SK-N-DZ (cell line): ENCODE data around the gene ZSCAN30.
A peak's percentile ranks its signal among the peaks of the same experiment; 100 is the strongest.
"Not testable (repeated sequence)": the region's sequence is repeated elsewhere in the genome, so short reads cannot be mapped to it uniquely, and the experiment has no call there.

Source experiments
- DNase-seq: peaks from one replicate; pipeline ENCODE4 v3.0.0-alpha.2; 2015; ENCODE audit warnings: low spot score

The ZSCAN30 gene

DNA sequence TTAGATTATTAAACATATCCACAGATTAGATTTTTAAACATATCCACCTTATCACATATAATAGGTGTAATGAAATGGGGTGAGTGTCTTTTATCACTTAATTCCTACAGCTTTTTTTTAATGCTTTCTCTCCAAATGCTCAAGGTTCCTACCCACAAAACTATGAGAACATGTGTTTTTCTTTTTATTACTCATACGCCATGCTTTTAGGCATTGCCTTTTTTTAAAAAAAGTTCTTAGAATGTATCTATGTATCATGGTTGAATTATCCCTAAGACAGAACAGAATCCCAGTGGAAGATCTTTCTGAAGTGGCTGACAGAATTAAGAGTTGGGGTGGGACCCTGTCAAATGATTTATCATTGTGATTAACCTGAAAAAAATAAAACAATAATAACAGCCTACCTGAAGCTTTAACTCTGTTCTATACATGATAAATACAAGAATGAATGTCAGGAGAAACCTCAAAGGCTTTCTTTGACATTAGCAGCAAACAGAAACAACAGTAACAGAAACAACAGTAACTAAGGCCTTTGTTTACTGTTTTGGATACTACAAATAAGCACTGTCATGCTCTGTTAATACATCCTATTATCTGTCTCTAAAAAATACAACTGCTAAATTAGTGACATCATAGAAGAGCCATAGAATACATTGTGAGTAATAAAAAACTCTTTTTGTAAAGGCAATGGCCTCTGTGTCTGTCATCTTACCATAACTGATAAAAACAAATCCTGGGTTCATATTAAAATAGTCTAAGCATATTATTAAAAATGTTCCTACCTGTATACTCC lies 53.3 kb downstream of the ZSCAN30 start:
- DNase-seq = no peak

DNA sequence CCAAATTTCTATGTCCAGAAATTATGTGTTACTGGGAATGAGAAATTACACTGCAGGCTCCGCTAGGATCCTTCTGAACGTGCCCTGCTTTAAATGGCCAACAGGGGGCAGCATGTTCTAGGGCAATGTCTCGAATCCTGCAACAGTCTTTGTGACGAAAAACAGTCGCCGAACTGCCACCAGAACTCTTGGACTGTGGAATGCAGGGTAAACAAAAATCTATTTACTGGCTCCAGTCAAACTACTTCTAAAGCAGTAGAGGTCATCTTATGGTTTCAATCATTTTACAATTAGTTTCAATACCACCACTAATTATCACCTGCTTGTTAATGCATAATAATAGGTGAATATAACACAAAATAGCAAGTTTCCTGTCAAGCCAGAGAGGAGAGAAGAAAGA lies 59.0 kb downstream of the ZSCAN30 start:
- DNase-seq = peak; percentile 80

DNA sequence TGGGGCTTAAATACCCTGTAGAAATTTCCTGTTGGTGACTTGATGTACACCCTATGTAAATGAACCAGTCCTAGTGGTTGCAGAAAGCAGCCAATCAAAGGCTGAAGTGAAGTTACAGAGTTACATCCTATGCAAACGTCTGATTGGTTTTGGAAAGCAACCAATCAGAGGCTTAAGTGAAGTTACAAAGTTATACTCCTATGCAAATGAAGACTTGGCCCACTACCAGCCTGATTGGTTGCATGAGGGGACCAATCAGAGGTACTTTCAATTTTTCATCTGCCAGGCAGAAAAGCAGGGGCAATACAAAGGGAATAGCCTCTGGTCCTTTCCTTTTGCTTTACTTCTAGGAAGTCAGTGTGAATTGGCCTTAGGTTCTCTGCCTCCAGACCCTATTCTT lies 62.8 kb downstream of the ZSCAN30 start:
- DNase-seq = no peak

DNA sequence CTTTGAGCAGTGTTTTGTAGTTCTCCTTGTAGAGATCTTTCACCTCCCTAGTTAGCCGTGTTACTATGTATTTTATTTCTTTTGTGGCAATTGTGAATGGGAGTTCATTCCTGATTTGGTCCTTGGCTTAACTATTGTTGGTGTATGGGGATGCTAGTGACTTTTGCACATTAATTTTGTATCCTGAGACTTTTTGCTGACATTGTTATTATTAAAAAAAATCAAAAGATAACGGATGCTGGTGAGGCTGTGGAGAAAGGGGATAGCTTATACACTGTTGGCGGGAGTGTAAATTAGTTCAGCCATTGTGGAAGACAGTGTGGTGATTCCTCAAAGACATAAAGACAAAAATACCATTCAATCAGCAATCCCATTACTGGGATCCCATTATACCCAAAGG lies 66.2 kb downstream of the ZSCAN30 start:
- DNase-seq = no peak

DNA sequence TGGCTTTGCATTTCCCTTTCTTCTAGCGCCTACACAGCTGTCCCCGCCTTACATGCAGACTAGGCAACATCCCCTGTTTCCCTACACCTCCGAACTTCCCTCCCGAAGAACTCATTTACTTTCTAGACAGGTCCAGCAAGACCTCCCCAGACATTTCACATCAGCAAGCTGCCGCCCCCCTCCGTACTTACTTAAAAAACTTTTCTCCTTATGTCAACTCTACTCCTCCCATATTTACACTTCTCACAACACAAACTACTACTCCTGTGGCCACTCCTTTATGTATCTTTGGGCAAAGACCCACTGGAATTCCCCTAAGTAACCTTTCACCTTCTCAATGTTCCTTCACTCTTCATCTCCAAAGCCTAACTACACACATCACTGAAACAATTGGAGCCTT lies 69.6 kb downstream of the ZSCAN30 start:
- DNase-seq = no peak

DNA sequence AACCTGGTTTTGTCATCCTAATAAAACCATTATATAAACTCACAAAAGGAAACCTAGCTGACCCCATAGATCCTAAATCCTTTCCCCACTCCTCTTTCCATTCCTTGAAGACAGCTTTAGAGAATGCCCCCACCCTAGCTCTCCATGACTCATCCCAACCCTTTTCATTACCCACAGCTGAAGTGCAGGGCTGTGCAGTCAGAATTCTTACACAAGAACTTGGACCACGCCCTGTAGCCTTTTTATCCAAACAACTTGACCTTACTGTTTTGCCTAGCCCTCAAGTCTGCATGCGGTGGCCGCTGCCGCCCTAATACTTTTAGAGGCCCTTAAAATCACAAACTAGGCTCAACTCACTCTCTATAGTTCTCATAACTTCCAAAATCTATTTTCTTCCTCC lies 70.7 kb downstream of the ZSCAN30 start:
- DNase-seq = not testable (repeated sequence)

DNA sequence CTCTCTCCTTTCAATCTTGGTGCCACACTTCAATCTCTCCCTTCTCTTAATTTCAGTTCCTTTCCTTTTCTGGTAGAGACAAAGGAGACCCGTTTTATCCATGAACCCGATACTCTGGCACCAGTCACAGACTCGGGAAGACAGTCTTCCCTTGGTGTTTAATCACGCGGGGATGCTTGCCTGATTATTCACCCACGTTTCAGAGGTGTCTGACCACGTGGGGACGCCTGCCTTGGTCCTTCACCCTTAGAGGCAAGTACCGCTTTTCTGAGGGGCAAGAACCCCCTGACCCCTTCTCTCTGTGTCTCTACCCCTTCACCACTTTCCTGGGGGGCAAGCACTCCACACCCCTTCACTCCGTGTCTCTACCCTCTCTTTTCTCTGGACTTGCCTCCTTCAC lies 73.4 kb downstream of the ZSCAN30 start:
- not testable (repeated sequence) for DNase-seq

DNA sequence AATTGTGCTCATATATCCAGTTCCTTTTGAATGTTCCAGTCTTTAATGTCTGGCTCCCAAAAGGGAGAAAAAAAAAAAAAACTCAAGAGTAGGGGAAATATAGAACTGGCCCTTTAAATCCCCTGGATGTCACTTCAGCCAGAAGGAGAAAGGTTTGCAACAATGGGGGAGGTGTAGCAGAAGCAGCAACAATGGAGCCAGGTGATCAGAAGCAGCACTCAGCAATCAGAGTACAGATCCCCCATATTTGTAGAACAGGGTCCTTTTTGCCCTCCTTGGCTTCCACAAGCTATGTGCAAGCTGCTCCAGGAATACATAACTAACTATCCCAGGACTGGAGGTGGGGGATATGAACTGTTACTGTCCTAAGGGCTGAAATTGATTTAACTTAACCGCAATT lies 75.0 kb downstream of the ZSCAN30 start:
- no peak for DNase-seq

DNA sequence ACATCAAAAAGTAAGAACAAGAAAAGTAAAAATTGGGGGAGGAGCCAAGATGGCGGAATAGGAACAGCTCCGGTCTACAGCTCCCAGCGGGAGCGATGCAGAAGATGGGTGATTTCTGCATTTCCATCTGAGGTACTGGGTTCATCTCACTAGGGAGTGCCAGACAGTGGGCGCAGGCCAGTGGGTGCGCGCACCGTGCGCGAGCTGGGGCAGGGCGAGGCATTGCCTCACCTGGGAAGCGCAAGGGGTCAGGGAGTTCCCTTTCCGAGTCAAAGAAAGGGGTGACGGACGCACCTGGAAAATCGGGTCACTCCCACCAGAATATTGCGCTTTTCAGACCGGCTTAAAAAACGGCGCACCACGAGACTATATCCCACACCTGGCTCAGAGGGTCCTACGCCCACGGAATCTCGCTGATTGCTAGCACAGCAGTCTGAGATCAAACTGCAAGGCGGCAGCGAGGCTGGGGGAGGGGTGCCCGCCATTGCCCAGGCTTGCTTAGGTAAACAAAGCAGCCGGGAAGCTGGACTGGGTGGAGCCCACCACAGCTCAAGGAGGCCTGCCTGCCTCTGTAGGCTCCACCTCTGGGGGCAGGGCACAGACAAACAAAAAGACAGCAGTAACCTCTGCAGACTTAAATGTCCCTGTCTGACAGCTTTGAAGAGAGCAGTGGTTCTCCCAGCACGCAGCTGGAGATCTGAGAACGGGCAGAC lies 84.1 kb downstream of the ZSCAN30 start:
- not testable (repeated sequence) for DNase-seq

DNA sequence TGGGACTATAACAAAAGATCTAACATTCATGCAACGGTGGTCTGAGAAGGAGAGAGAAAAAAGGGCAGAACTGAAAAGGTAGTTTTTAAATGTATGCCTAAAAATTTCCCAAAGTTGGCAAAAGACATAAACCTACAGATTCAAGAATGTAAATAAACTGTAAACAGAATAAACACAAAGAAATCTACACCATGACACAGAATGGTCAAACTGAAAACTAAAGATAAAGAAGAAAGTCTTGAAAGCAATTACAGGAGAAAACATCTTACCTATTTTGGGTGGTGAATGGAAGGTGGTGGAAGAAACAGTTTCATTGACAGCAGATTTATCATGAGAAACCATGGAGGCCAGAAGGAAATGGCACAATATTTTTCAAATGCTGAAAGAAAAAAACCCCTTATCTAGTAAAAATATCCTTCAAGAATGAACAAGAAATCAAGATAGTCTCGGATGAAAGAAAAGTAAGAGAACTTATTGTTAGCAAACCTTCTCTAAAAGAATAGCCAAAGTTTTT lies 84.8 kb downstream of the ZSCAN30 start:
- no peak for DNase-seq

DNA sequence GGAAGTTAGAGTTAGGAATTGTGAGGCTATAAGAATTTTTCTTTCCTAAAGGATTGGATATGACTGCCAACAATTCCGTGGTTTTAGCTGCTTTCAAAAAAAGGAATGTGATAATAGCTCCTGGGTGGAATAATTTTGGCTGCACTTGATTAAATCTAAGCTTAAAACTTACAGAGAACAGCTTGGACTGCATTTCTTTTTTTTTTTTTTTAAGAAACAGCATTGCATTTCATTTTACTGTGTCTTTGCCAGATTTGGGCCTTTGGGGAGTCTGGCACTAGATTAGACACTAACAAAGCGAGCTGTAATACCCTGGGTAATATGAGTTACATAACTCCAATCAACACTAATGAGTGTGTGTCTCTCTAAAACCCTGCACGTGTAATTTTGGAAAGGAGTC lies 87.0 kb downstream of the ZSCAN30 start:
- no peak for DNase-seq

DNA sequence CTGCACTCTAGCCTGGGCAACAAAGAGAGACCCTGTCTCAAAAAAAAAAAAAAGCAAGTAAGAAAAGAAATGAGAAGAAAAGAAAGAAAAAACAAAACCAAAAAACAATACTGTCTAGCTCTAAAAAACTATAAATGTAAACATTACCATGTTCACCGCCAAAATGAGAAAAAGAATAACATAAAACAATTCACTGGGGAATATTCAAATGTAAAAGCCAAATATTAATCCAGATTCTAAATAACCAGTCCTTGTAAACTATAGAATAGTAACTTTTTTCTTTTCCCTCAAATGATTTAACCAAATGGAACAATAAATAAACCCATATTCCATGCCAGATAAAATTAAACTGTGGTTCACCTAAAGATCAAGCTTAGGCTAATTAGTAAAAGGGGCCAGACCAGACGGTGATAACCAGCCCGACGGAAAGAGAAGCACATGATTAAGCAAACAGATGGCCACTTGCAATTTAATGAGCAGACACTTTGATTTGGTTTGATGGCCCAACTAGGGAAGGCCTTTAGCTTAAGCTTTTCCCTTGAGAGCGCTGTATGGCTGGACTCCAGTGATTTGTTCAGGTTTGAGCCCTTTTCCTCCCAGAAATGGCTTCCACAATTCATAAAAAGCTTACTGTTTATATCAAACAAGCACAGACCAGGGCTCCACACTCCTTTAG lies 88.6 kb downstream of the ZSCAN30 start:
- DNase-seq = peak; percentile 71
